ENCODE measurements around the gene FILIP1L.

The FILIP1L gene

DNA sequence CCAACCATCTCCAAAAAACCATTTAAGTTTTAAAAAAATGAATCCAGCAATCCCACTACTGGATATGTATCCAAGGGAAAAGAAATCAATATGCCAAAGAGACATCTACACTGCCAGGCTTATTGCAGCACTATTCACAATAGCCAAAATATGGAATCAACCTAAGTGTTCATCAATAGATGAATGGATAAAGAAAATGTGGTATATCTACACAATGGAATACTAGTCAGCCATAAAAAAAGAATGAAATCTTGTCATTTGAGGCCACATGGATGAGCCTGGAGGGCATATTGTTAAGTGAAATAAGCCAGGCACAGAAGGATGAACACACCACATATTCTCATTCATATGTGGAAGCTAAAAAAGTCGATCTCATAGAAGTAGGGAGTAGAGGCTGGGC, 136.1 kb downstream of the FILIP1L start:
- H3K36me3 ChIP-seq (ENCODE audit: control insufficient read depth, insufficient read depth, low read length) = no peaks in the 10 kb centered on the region
- TF ChIP-seq, protein P1, sequence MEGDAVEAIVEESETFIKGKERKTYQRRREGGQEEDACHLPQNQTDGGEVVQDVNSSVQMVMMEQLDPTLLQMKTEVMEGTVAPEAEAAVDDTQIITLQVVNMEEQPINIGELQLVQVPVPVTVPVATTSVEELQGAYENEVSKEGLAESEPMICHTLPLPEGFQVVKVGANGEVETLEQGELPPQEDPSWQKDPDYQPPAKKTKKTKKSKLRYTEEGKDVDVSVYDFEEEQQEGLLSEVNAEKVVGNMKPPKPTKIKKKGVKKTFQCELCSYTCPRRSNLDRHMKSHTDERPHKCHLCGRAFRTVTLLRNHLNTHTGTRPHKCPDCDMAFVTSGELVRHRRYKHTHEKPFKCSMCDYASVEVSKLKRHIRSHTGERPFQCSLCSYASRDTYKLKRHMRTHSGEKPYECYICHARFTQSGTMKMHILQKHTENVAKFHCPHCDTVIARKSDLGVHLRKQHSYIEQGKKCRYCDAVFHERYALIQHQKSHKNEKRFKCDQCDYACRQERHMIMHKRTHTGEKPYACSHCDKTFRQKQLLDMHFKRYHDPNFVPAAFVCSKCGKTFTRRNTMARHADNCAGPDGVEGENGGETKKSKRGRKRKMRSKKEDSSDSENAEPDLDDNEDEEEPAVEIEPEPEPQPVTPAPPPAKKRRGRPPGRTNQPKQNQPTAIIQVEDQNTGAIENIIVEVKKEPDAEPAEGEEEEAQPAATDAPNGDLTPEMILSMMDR (IDR thresholded peaks at IDR 0.05; ENCODE audit: insufficient read depth, low read length, poor library complexity, severe bottlenecking) = no peak
- no peak overlapping the region for H3K4me3 ChIP-seq (replicated peaks; ENCODE audit: low read depth, low read length)
- H3K27me3 ChIP-seq (replicated peaks; ENCODE audit: control insufficient read depth, insufficient read depth, low read length) = no peaks in the 10 kb centered on the region
- no peak for DNase-seq (ENCODE audit: extremely low read depth, insufficient read length)

DNA sequence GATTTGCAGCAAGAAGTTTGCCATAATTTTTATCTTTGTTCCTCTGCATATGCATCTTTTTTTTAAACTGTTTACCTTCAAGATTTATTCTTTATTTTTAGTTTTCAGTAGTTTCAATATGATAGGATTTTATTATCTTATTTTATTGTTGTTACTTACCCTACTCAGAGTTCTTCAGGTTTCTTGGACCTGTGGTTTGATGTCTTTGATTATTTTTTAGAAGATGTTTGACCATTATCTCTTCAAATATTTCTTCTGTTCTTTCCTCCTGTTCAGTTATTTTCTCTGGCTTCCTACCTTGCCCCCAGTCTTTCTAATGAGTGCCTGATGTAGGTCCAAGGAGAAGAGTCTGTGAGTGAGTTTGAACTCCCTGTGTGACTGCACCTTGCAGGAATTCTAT, 137.7 kb downstream of the FILIP1L start:
- DNase-seq (ENCODE audit: extremely low read depth, insufficient read length) = no peak
- TF ChIP-seq, protein P1 (IDR thresholded peaks at IDR 0.05; ENCODE audit: insufficient read depth, low read length, poor library complexity, severe bottlenecking) = no peak
- Histone ChIP-seq H3K27me3 (replicated peaks; ENCODE audit: control insufficient read depth, insufficient read depth, low read length) (no peaks in the 10 kb centered on the region), H3K36me3 (ENCODE audit: control insufficient read depth, insufficient read depth, low read length) (no peaks in the 10 kb centered on the region), H3K4me3 (replicated peaks; ENCODE audit: low read depth, low read length) (no peak overlapping the region)

DNA sequence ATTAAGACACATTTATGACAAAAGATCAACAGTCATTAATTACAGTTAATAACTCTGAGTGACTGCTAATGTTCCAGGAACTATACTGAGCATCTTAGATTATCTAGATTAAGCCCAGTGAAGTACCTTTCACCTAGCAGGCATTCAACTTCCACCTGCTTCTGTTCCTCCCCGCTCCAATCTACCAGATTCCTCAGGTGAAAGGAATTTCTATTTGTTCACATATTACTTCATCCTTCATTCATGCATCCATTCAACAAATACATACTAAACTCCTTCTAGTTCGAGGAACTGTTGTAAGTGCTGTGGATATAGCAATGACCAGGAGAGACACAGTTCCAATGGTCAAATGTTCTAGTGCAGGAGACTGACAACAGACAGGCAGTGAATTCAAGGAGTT, 139.3 kb downstream of the FILIP1L start:
- Histone ChIP-seq H3K36me3 (ENCODE audit: control insufficient read depth, insufficient read depth, low read length) (no peaks in the 10 kb centered on the region), H3K4me3 (replicated peaks; ENCODE audit: low read depth, low read length) (no peak overlapping the region), H3K27me3 (replicated peaks; ENCODE audit: control insufficient read depth, insufficient read depth, low read length) (no peaks in the 10 kb centered on the region)
- TF ChIP-seq, protein P1 (IDR thresholded peaks at IDR 0.05; ENCODE audit: insufficient read depth, low read length, poor library complexity, severe bottlenecking) = no peak
- no peak for DNase-seq (ENCODE audit: extremely low read depth, insufficient read length)

DNA sequence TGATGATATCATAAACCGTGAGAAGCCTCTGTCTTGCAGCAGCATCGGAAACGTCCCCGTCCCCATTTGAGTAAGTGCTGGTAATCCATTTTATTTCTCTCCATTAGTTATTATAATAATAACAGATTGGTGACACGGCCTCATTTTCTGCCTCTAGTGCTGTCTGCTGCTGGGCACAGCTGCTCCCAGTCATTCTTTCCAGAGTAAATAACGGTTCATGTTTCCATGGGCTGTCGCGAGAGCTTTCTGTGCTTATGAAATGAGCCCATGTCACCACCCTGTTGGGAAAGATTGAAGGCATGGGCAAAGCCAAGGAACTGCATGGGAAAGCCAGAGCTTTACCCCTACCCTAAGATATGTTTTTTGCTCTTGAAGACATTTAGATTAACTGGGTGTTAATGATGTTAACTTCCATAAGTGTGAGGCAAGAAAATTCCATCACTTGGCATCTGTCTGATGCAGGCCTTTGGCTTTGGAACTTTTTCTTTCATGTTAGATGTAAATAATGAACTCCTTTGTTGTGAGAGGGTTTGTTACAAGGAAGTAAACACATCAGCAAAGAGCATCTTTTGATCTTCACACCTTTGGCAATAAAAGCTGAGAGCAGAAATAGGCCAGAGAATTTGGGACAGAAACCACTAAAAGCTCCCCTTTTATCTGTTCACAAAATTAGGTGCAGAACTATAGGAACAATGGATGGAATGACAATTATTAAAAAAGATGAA, 141.8 kb downstream of the FILIP1L start:
- DNase-seq (ENCODE audit: extremely low read depth, insufficient read length) = no peak
- no peak overlapping the region for H3K4me3 ChIP-seq (replicated peaks; ENCODE audit: low read depth, low read length)
- TF ChIP-seq, protein P1 (IDR thresholded peaks at IDR 0.05; ENCODE audit: insufficient read depth, low read length, poor library complexity, severe bottlenecking) = no peak
- no peaks in the 10 kb centered on the region for H3K27me3 ChIP-seq (replicated peaks; ENCODE audit: control insufficient read depth, insufficient read depth, low read length)
- no peaks in the 10 kb centered on the region for H3K36me3 ChIP-seq (ENCODE audit: control insufficient read depth, insufficient read depth, low read length)

DNA sequence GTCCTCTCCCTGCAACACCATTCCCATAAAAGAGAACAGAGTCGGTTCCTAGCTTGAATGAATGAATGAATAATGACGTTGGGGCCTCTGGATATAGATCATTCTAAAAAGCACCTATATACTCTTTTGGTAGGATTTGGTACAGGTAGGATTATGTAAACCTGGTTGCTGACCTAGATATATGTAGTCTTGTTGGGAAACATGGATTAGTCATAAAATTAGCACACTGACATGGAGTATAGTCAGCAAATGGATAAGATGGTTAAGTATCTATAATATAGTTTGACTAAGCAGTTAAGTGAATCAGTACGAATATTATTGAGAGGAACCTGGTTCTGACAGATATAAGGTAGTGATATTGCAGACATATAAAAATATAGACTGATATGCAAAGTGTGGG, 142.5 kb downstream of the FILIP1L start:
- TF ChIP-seq, protein P1 (IDR thresholded peaks at IDR 0.05; ENCODE audit: insufficient read depth, low read length, poor library complexity, severe bottlenecking) = no peak
- Histone ChIP-seq H3K27me3 (replicated peaks; ENCODE audit: control insufficient read depth, insufficient read depth, low read length) (no peaks in the 10 kb centered on the region), H3K4me3 (replicated peaks; ENCODE audit: low read depth, low read length) (no peak overlapping the region), H3K36me3 (ENCODE audit: control insufficient read depth, insufficient read depth, low read length) (no peaks in the 10 kb centered on the region)
- DNase-seq (ENCODE audit: extremely low read depth, insufficient read length) = no peak

DNA sequence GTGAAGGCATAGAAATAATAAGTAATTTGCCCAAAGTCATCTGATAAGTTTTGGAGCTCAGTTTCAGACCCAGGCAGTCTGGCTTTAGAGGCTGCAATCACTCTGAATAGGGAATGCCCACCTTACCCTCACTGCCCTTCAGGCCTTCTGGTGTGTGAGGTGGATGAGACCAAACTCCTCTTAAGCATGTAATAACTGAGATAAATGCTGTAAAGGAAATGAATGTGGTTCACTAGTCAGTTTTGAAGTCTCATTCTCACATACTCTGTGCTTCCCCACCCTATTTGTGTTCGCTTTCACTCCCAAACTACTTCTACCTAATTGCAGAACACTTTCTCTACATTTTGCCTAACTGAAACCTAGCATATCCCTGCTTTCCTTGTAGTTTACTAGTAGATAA, 144.1 kb downstream of the FILIP1L start:
- TF ChIP-seq, protein P1 (IDR thresholded peaks at IDR 0.05; ENCODE audit: insufficient read depth, low read length, poor library complexity, severe bottlenecking) = no peak
- Histone ChIP-seq H3K4me3 (replicated peaks; ENCODE audit: low read depth, low read length) (no peak overlapping the region), H3K36me3 (ENCODE audit: control insufficient read depth, insufficient read depth, low read length) (no peaks in the 10 kb centered on the region), H3K27me3 (replicated peaks; ENCODE audit: control insufficient read depth, insufficient read depth, low read length) (no peaks in the 10 kb centered on the region)
- peak; percentile 28 for DNase-seq (ENCODE audit: extremely low read depth, insufficient read length)

Measured in GM06990 (cell line).